PC-3 (cell line): ENCODE data around the gene RNF149. TPM values are rescaled to one million over a fixed set of nuclear protein-coding genes. Genes with fewer than 3 reads are reported as not detected.
"Not testable (repeated sequence)": the region's sequence is repeated elsewhere in the genome, so short reads cannot be mapped to it uniquely, and the experiment has no call there.

Experiments
- ATAC-seq: fragments of 200-7000 bp; cut with Tn5 transposase; 2 replicates; pipeline ENCODE4 v1.9.1; 2020; ENCODE audit warnings: mild to moderate bottlenecking, moderate library complexity
- BruUV-seq: library from RNA; stranded (reverse); fragments of 400-500 nt; replicated peaks from 2 replicates; lab custom pipeline; 2021; lab: Mats Ljungman, UMichigan
- CTCF ChIA-PET: fragments of 300-600 bp; sonication (Branson Sonifier 250); formaldehyde crosslinking; loops from one replicate; lab custom pipeline; 2022; ENCODE audit warnings: antibody characterized with exemption; lab: Charles Lee
- POLR2A ChIA-PET: fragments of 300-600 bp; sonication (Branson Sonifier 250); formaldehyde crosslinking; loops from one replicate; lab custom pipeline; 2022; ENCODE audit warnings: antibody characterized with exemption; ENCODE audit not compliant: unreplicated experiment; lab: Charles Lee
- DNase-seq: peaks from one replicate; pipeline ENCODE4 v3.0.0-alpha.2; 2015
- H2AFZ ChIP-seq: fragments of 300-600 bp; sonication (generic); 2 replicates; pipeline ENCODE4 v1.6.0; 2016; ENCODE audit warnings: antibody characterized with exemption, low read length
- H3F3A ChIP-seq: fragments of 300-600 bp; sonication (generic); one replicate; pipeline ENCODE4 v1.6.0; 2017; ENCODE audit warnings: antibody characterized with exemption, low read length, control low read depth, mild to moderate bottlenecking; ENCODE audit not compliant: unreplicated experiment
- H3K27ac ChIP-seq: fragments of 300-600 bp; sonication (generic); 2 replicates; pipeline ENCODE4 v1.5.1; 2016; ENCODE audit warnings: mild to moderate bottlenecking, low read length
- H3K27me3 ChIP-seq: fragments of 300-600 bp; sonication (generic); 2 replicates; pipeline ENCODE4 v1.6.1; 2016; ENCODE audit warnings: low read length, mixed read lengths
- H3K36me3 ChIP-seq: fragments of 300-600 bp; sonication (generic); 2 replicates; pipeline ENCODE4 v1.6.1; 2016; ENCODE audit warnings: low read depth, mixed run types, low read length, mixed read lengths
- H3K4me1 ChIP-seq: fragments of 300-600 bp; sonication (generic); 2 replicates; pipeline ENCODE4 v1.5.1; 2016; ENCODE audit warnings: low read length; ENCODE audit not compliant: insufficient read depth
- H3K4me2 ChIP-seq: fragments of 300-600 bp; sonication (generic); 2 replicates; pipeline ENCODE4 v1.6.0; 2016; ENCODE audit warnings: low read length
- H3K4me3 ChIP-seq: fragments of 300-600 bp; sonication (generic); 2 replicates; pipeline ENCODE4 v1.5.1; 2016; ENCODE audit warnings: mild to moderate bottlenecking, low read length, mixed read lengths
- H3K79me2 ChIP-seq: fragments of 300-600 bp; sonication (generic); 2 replicates; pipeline ENCODE4 v1.6.1; 2017; ENCODE audit warnings: low read length, mixed read lengths
- H3K9ac ChIP-seq: fragments of 300-600 bp; sonication (generic); 2 replicates; pipeline ENCODE4 v1.6.0; 2016; ENCODE audit warnings: mild to moderate bottlenecking, low read length
- H3K9me2 ChIP-seq: fragments of 300-600 bp; sonication (generic); replicated peaks from 2 replicates; pipeline ENCODE4 v1.6.1; 2016; ENCODE audit warnings: mixed run types, low read length, mixed read lengths
- H3K9me3 ChIP-seq: fragments of 300-600 bp; sonication (generic); 2 replicates; pipeline ENCODE4 v1.6.1; 2016; ENCODE audit warnings: low read length, mixed read lengths
- H4K20me1 ChIP-seq: fragments of 300-600 bp; sonication (generic); 2 replicates; pipeline ENCODE4 v1.6.1; 2016; ENCODE audit warnings: low read length, mixed read lengths
- EZH2phosphoT487 ChIP-seq: fragments of 300-600 bp; sonication (generic); IDR thresholded peaks from 2 replicates; pipeline ENCODE4 v1.6.1; 2018; ENCODE audit warnings: mild to moderate bottlenecking, antibody characterized with exemption, low read length, borderline replicate concordance
- intact Hi-C: fragments of 100-400 bp; cut with micrococcal nuclease; formaldehyde crosslinking; loops from 2 replicates; pipeline ENCODE4 v1.9.0; 2023
- total RNA-seq: library from RNA; depleted of rRNA; stranded (reverse); fragments of >200 nt; gene quantifications from 2 replicates; pipeline ENCODE4 v1.2.3, GENCODE V29; 2014
- TF ChIP-seq, protein P1 (sequence below): fragments of 300-600 bp; sonication (generic); conservative IDR thresholded peaks from 2 replicates; pipeline ENCODE4 v1.5.1; 2017; ENCODE audit warnings: antibody characterized with exemption, low read depth, mild to moderate bottlenecking, low read length

The RNF149 gene
- total RNA-seq, 1 experiment from 2014 or later: 47.3 TPM

GRCh38 chr2:101241158-101241557 is 67.3 kb downstream of the RNF149 start:
- Histone ChIP-seq H3K9ac (no peak overlapping the region), H3K9me3 (no peaks in the 10 kb centered on the region), H3K79me2 (no peaks in the 10 kb centered on the region), H3K4me3 (no peak overlapping the region), H3K36me3 (no peaks in the 10 kb centered on the region), H3F3A (no peaks in the 10 kb centered on the region), H3K27me3 (no peaks in the 10 kb centered on the region), H3K9me2 (no peaks in the 10 kb centered on the region), H3K4me2 (peak overlapping the region; percentile 81; the same call in 1 of the 2 replicates), H3K4me1 (peaks cover 30% of the 10 kb centered on the region), H4K20me1 (no peaks in the 10 kb centered on the region), H3K27ac (no peak overlapping the region), H2AFZ (no peak overlapping the region)
- intact Hi-C loops: no loop called here
- ChIA-PET POLR2A (no interaction called here), CTCF (interaction anchor here (0.6 kb wide), 1 partner anchor 38 kb away, joined by 3 read pairs; no protein-coding TSS in a partner anchor)
- ATAC-seq (no peak), DNase-seq (no peak)
- BruUV-seq: no TSS peak
- no peak for TF ChIP-seq EZH2phosphoT487

DNA sequence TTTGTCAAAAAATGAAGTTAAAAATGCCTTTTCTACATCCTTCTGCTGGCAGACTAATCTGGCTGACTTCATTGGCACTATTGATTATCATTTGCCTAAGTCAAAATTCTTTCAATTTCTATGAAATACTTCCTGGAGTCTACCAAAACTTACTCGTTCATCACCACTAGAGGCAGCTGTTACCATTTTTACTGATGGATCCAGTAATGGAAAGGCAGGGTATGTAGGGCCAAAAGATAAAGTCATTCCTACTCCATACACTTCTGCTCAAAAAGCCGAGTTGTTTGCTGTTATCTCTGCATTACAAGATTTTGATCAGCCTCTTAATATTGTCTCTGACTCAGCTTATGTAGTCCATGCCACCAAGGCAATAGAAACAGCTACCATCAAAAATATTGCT is 67.8 kb downstream of the RNF149 start:
- H3F3A ChIP-seq, intact Hi-C loops, H3K9me3 ChIP-seq, H3K27ac ChIP-seq, H3K36me3 ChIP-seq, H3K27me3 ChIP-seq, BruUV-seq, H3K9me2 ChIP-seq, H4K20me1 ChIP-seq, POLR2A ChIA-PET, ATAC-seq, H3K79me2 ChIP-seq: not testable (repeated sequence)
- DNase-seq: peak; percentile 53
- Histone ChIP-seq H3K4me2 (peak overlapping the region; percentile 81), H3K4me1 (peaks cover 30% of the 10 kb centered on the region), H3K4me3 (peak overlapping the region; percentile 58; the same call in 1 of the 2 replicates), H2AFZ (peak overlapping the region; percentile 90), H3K9ac (peak overlapping the region; percentile 40)
- CTCF ChIA-PET: interaction anchor here (0.6 kb wide), 1 partner anchor 37 kb away, joined by 3 read pairs; no protein-coding TSS in a partner anchor
- TF ChIP-seq, protein P1, sequence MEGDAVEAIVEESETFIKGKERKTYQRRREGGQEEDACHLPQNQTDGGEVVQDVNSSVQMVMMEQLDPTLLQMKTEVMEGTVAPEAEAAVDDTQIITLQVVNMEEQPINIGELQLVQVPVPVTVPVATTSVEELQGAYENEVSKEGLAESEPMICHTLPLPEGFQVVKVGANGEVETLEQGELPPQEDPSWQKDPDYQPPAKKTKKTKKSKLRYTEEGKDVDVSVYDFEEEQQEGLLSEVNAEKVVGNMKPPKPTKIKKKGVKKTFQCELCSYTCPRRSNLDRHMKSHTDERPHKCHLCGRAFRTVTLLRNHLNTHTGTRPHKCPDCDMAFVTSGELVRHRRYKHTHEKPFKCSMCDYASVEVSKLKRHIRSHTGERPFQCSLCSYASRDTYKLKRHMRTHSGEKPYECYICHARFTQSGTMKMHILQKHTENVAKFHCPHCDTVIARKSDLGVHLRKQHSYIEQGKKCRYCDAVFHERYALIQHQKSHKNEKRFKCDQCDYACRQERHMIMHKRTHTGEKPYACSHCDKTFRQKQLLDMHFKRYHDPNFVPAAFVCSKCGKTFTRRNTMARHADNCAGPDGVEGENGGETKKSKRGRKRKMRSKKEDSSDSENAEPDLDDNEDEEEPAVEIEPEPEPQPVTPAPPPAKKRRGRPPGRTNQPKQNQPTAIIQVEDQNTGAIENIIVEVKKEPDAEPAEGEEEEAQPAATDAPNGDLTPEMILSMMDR: peak; percentile 62

- CTCF ChIA-PET: interaction anchor here (0.6 to 0.9 kb wide), 3 partner anchors 12 to 198 kb away, joined by 3 to 5 read pairs (median 3); partner anchors contain the start of gene CNOT11
- H3K9me2 ChIP-seq, H3K27me3 ChIP-seq, H3K9me3 ChIP-seq, ATAC-seq, DNase-seq, H4K20me1 ChIP-seq, H3K36me3 ChIP-seq, H3F3A ChIP-seq, H3K79me2 ChIP-seq, intact Hi-C loops, BruUV-seq: not testable (repeated sequence)
- H3K4me2 ChIP-seq: peak overlapping the region; percentile 81
- peak overlapping the region; percentile 35; the same call in 1 of the 2 replicates for H3K9ac ChIP-seq
- peak overlapping the region; percentile 58 for H3K4me3 ChIP-seq
- H2AFZ ChIP-seq: peak overlapping the region; percentile 90
- peaks cover 24% of the 10 kb centered on the region for H3K4me1 ChIP-seq
- peak overlapping the region; percentile 61 for H3K27ac ChIP-seq
- POLR2A ChIA-PET: interaction anchor here (0.6 kb wide), 1 partner anchor 98 kb away, joined by 16 read pairs; no protein-coding TSS in a partner anchor
Measured at GRCh38 chr2:101239760-101240118, 68.8 kb downstream of the RNF149 start.
